ENCODE results near the gene NAT9. TPM values are rescaled to one million over a fixed set of nuclear protein-coding genes. Genes with fewer than 3 reads are reported as not detected.

NAT9 gene
- total and polyA plus RNA-seq, 2 of the 4 experiments (the other 2 are of a cell fraction), result 48.9 to 62.0 TPM

GRCh38 chr17:74757502-74757901 is 18.6 kb downstream of the NAT9 start:
- H3K14ac ChIP-seq (replicated peaks; ENCODE audit: low read depth, low read length), result no peak overlapping the region
- no peak overlapping the region for H3K18ac ChIP-seq (ENCODE audit: low read depth, low read length)
- in situ Hi-C loops (cut with MboI; ENCODE audit: low sequenced_read_pairs) (no loop called here), intact Hi-C loops (cut with micrococcal nuclease) (no loop called here), dilution Hi-C loops (cut with HindIII; ENCODE audit: low sequenced_read_pairs, unreplicated experiment) (no loop called here)
- no peaks in the 10 kb centered on the region for H3K27me3 ChIP-seq (ENCODE audit: control insufficient read depth, insufficient read depth, low read length)
- BruUV-seq (replicated peaks), result no TSS peak
- 0 out of 2 replicates have a peak, but pooled peaks cover 6% of the 10 kb centered on the region for H3K9me1 ChIP-seq (ENCODE audit: insufficient read depth, low read length)
- no peak overlapping the region for H2BK15ac ChIP-seq (ENCODE audit: low read depth, low read length)
- ChIA-PET POLR2A (ENCODE audit: unreplicated experiment) (no interaction called here), CTCF (interaction anchor here (1.1 kb wide), 1 partner anchor 108 kb away, joined by 4 read pairs; no protein-coding TSS in a partner anchor)
- H2AK5ac ChIP-seq (ENCODE audit: low read depth, low read length), result no peak overlapping the region
- no peak overlapping the region for H3K4me3 ChIP-seq (ENCODE audit: insufficient read depth, low read depth, low read length)
- no peak overlapping the region for H4K5ac ChIP-seq (ENCODE audit: low read depth, low read length)
- H3K4ac ChIP-seq (ENCODE audit: low read depth, low read length), result no peak overlapping the region
- no peak overlapping the region for H3K4me2 ChIP-seq (ENCODE audit: low read depth, low read length)
- no peak overlapping the region for H2BK120ac ChIP-seq (ENCODE audit: low read depth, low read length)
- peaks cover 0 to 11% of the 10 kb centered on the region in 2 experiments; a peak in 2 of 4 replicates for H3K79me1 ChIP-seq (ENCODE audit: low read depth in 1 of 2, low read length in 2 of 2)
- H2BK20ac ChIP-seq (ENCODE audit: low read depth, low read length), result no peak overlapping the region
- ATAC-seq (ENCODE audit: low read depth) (no peak), DNase-seq (no peak)
- peaks cover 8% of the 10 kb centered on the region for H4K20me1 ChIP-seq (ENCODE audit: insufficient read depth, low read length)
- no peak overlapping the region for H3K56ac ChIP-seq (ENCODE audit: extremely low read depth, insufficient read depth, low read length)
- H4K8ac ChIP-seq (ENCODE audit: low read depth in 2 of 2, low read length in 2 of 2), result no peak overlapping the region
- WGBS, 2 experiments (ENCODE audit: extremely low coverage in 2 of 2, insufficient read length in 1 of 2), result no CpG with 5 or more reads among the region's 3 CpGs
- H2AFZ ChIP-seq (replicated peaks; ENCODE audit: low read length, poor library complexity), result peak overlapping the region; percentile 17
- H4K91ac ChIP-seq (ENCODE audit: insufficient read depth, low read depth, low read length), result no peak overlapping the region
- H2AK9ac ChIP-seq (replicated peaks; ENCODE audit: low read depth, low read length, poor library complexity), result no peak overlapping the region
- H3K9ac ChIP-seq (ENCODE audit: low read depth, low read length), result no peak overlapping the region
- H3K27ac ChIP-seq (ENCODE audit: insufficient read depth, low read length), result no peak overlapping the region
- TF ChIP-seq SMC3 (IDR thresholded peaks at IDR 0.05; ENCODE audit: low read depth, low read length) (no peak), RFX5 (IDR thresholded peaks at IDR 0.05; ENCODE audit: low read depth, low read length) (no peak), NFE2L2 (IDR thresholded peaks at IDR 0.05; ENCODE audit: low read depth, low read length) (no peak), RAD21 (IDR thresholded peaks at IDR 0.05; ENCODE audit: low read length) (no peak), FOS (IDR thresholded peaks at IDR 0.05; ENCODE audit: low read depth, low read length) (no peak), MXI1 (IDR thresholded peaks at IDR 0.05; ENCODE audit: borderline replicate concordance, low read depth, low read length) (no peak), RCOR1 (IDR thresholded peaks at IDR 0.05; ENCODE audit: insufficient replicate concordance, low read length) (no peak), POLR2A (IDR thresholded peaks at IDR 0.05; ENCODE audit: low read depth, low read length) (no peak), CHD1 (IDR thresholded peaks at IDR 0.05; ENCODE audit: low read depth, low read length) (no peak), CEBPB (IDR thresholded peaks at IDR 0.05; ENCODE audit: low read depth, low read length) (no peak), MAZ (IDR thresholded peaks at IDR 0.05; ENCODE audit: borderline replicate concordance, low read depth, low read length) (no peak), BHLHE40 (IDR thresholded peaks at IDR 0.05; ENCODE audit: low read depth, low read length) (no peak)
- TF ChIP-seq, protein P1, sequence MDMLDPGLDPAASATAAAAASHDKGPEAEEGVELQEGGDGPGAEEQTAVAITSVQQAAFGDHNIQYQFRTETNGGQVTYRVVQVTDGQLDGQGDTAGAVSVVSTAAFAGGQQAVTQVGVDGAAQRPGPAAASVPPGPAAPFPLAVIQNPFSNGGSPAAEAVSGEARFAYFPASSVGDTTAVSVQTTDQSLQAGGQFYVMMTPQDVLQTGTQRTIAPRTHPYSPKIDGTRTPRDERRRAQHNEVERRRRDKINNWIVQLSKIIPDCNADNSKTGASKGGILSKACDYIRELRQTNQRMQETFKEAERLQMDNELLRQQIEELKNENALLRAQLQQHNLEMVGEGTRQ (IDR thresholded peaks at IDR 0.05; ENCODE audit: low read depth, low read length), result no peak
- TF ChIP-seq, protein P2, sequence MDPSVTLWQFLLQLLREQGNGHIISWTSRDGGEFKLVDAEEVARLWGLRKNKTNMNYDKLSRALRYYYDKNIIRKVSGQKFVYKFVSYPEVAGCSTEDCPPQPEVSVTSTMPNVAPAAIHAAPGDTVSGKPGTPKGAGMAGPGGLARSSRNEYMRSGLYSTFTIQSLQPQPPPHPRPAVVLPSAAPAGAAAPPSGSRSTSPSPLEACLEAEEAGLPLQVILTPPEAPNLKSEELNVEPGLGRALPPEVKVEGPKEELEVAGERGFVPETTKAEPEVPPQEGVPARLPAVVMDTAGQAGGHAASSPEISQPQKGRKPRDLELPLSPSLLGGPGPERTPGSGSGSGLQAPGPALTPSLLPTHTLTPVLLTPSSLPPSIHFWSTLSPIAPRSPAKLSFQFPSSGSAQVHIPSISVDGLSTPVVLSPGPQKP (IDR thresholded peaks at IDR 0.05; ENCODE audit: borderline replicate concordance, low read depth, low read length), result no peak
- TF ChIP-seq, protein P3, sequence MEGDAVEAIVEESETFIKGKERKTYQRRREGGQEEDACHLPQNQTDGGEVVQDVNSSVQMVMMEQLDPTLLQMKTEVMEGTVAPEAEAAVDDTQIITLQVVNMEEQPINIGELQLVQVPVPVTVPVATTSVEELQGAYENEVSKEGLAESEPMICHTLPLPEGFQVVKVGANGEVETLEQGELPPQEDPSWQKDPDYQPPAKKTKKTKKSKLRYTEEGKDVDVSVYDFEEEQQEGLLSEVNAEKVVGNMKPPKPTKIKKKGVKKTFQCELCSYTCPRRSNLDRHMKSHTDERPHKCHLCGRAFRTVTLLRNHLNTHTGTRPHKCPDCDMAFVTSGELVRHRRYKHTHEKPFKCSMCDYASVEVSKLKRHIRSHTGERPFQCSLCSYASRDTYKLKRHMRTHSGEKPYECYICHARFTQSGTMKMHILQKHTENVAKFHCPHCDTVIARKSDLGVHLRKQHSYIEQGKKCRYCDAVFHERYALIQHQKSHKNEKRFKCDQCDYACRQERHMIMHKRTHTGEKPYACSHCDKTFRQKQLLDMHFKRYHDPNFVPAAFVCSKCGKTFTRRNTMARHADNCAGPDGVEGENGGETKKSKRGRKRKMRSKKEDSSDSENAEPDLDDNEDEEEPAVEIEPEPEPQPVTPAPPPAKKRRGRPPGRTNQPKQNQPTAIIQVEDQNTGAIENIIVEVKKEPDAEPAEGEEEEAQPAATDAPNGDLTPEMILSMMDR (conservative IDR thresholded peaks at IDR 0.05; ENCODE audit: low read depth, low read length), result no peak
- no peak overlapping the region for H3K23ac ChIP-seq (ENCODE audit: low read depth, low read length)
- H3K4me1 ChIP-seq (ENCODE audit: control insufficient read depth, insufficient read depth, low read length), result peaks cover 19% of the 10 kb centered on the region; the same call in 1 of the 2 replicates
- H3K36me3 ChIP-seq (ENCODE audit: control insufficient read depth, insufficient read depth, low read length), result no peaks in the 10 kb centered on the region
- no peaks in the 10 kb centered on the region for H3K9me3 ChIP-seq (ENCODE audit: control insufficient read depth, insufficient read depth, low read length)
- H2BK5ac ChIP-seq (ENCODE audit: low read depth, low read length, poor library complexity, severe bottlenecking), result no peak overlapping the region

All from IMR-90 (cell line).